GM18867 (cell line): Measurements from ENCODE around the gene LOXHD1.

Experiments used
- ATAC-seq: cut with Tn5 transposase; IDR thresholded peaks from one replicate; pipeline ENCODE4 v1.9.1; 2021; ENCODE audit warnings: mild to moderate bottlenecking, moderate library complexity; ENCODE audit not compliant: unreplicated experiment

LOXHD1 gene

GRCh38 chr18:46676182-46676835 lies 19.3 kb upstream of the LOXHD1 start:
- no peak for ATAC-seq

- ATAC-seq: no peak
Measured at GRCh38 chr18:46675112-46675511, 18.1 kb upstream of the LOXHD1 start.

GRCh38 chr18:46672062-46672970 lies 15.3 kb upstream of the LOXHD1 start:
- ATAC-seq: no peak

DNA sequence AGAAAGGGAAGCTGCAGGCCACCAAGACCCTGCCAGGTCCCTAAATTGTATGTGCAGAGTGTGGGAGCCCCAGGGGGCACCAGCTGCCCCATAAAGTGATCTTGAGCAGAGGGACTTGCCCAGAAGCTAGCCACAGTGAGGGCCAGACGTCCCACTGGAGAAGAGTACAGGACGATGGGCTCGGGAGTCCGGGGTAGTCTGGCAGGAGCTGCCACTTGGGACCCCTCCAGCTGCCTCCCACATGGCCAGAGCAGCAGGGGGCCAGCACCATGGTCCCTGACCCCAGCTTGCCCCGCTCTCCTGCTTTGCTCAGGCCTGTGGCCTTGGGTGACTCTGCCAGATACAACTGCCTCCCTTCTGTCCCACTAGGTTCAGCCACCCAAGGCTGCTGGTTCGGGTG lies 11.7 kb upstream of the LOXHD1 start:
- no peak for ATAC-seq

DNA sequence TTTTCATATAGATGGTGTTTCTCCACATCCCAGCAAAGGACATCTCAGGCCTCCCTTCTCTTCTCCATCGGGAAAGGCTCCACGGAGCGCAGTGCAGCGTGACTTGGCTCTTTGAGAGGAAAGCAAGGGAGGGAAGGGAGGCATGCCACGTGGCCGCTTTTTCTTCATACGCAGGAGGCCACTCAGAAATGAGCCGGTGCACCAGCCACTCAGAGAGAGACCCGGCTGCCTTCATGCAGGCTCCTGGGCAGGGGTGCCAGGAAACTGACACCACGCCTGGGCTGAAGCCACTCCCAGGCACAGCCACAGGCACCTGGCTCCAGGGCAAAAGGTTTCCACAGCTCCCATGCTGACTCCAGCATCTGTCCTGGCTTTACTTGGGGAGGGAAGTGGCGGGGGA lies 11.1 kb upstream of the LOXHD1 start:
- ATAC-seq: no peak

DNA sequence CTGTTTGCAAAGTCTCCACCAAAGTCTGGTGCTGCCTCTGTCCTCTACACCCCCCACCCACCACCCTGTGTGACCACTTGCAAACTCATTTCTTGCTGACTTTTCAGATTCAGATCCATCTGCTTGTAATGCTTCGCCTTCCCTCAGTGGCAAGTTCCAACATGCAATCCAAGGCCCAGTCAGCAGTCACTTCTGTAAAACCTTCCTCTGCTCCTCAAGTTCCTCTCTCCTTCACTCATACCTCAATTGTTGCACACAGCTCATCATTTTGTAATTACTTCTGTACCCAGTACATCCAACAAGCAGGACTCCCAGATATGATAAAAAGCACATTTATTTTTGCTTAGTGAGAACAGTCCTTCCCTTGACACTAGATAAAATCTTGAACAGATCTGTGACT lies 6.5 kb upstream of the LOXHD1 start:
- no peak for ATAC-seq

DNA sequence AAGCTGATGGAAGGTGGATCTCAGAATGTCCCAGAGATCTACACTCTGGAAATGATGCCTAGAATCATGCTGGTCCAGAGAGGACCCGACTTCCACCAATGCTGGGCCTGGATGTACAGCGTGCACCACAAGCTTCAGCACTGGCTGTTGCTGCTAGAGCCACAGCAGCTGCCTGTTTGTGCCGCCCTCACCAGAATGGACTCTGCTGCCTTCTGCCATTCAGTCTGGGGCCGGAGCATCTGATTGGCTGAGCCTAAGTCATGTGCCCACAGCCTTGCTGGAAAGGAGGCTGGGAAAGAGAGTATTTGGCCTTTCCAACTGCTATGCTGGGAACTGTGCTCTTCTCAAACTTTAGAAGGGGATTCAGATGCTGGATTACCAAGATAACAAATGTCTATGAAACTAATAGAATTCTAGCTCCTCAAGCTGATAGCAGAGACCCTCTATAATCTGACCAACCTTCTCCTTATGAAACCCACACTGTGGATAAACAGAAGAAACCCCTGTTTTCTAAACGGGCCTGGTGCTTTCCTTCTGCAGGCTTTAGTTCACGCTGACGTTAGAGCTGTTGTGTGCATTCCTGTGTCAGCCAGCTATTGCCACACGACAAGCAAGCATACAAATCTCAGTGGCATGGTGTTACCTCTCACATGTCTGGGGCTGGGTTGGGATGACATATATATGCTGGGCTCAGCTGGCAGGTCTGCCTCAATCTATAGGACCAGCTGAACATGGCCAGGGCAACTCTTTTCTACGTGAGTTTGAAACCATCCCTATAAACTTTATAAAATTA lies 4.1 kb upstream of the LOXHD1 start:
- ATAC-seq: no peak

GRCh38 chr18:46659484-46659883 lies 2.5 kb upstream of the LOXHD1 start:
- no peak for ATAC-seq

DNA sequence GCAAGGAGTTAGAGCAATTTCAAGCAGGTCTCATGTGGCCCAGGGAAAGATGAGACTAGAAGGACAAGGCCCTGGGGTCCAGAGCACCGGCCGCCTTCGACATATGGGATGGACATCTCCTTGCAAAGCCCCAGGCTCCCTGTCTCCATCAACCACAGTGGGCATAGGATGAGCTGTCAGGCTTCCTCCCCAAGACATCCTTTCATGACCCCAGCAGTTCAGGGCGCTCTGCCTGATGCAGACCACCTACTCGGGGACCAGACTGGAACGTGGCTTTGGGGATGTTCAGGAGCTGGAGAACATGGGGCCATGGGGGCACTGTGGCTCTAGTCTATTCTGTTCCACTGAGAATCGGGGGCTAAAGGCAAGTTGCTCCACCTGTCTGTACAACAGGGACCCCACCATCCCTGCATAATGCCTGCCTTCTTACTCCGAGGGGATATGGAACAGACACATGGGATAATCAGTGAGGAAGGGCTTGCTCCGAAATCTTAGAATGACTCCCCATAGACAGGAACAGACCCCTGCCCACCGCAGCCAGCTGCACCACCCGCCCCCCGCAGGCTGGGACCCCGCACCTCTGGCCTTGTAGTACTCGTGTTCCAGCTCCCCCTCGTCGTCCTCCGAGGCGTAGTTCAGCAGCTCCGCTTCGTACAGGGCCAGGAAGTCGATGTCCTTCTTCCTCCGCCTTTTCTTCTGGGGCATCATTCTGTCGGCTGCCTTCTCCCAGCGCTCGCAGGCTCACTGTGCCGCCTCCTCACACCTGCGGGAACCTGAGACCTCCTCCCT lies 500 bp downstream of the LOXHD1 start:
- ATAC-seq: no peak

DNA sequence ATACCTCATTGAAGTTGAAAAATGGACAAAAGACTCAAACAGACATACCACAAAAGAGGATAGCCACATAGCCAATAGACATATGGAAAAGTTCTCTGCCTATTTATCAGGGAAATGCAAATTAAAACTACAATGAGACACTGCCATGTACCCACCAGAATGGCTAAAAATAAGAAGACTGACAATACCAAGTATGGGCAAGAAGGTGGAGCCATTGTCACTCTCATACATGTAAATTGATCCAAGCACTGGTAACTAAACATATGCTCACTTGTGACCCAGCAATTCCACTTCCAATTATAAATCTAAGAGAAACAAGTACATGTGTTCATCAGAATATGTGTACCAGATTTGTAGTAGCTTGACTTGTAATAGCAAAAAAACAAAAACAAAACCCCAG lies 4.6 kb downstream of the LOXHD1 start:
- no peak for ATAC-seq

DNA sequence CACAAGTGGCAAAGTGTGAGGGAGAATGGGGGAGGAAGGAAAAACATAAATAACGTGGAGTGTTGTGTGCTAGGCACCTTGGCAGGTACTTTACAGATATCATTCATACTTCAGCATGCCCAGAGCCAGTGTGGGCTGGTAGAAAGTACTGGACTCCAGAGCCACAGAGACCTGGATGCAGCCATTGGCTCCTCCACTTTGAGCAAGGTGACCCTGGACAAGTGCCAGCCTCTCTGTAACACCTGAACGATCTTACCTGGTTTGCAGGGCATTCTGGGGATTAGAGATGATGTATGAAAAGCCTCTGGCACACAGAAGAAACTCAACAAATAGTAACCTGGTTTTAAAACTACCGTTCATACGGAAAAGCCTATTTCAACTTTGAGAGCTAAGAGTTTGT lies 6.3 kb downstream of the LOXHD1 start:
- ATAC-seq: no peak

DNA sequence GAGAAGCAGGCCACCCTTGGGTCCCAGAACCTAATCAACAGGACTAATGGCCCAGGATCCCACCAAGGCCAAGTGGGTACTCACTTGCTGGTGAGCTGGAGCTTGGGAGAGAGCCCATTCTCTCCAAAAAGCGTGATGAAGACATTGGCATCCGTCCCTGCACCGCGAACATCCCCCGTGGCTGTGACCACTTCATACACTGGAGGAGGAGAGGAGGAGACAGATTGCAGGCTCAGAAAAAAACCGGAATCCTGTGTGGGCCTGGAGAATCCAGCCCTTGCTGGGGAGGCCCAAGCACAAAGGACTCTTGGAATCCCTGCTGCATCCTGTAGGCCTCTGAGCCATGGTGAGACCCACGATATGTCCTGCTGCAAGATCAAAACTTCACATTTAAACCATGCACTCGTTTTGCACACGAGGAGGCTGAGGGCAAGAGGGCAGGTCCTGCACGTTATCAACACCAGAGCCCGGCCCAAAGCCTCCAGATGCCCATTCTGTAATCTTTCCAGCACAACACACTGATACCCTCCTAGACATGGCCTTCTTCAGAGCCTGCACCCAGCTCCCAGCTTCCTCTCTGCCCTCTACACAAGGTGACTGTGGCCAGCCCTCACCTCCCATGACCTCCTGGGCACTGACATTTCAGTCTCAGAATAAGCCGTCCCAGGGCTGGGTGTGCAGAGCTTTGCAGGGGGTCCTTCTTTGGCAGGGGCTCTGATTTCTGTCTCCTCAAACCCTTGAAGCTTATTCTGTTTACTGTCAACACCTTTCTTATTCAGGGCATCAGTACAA lies 7.8 kb downstream of the LOXHD1 start:
- no peak for ATAC-seq

GRCh38 chr18:46646468-46646867 lies 10.6 kb downstream of the LOXHD1 start:
- no peak for ATAC-seq

DNA sequence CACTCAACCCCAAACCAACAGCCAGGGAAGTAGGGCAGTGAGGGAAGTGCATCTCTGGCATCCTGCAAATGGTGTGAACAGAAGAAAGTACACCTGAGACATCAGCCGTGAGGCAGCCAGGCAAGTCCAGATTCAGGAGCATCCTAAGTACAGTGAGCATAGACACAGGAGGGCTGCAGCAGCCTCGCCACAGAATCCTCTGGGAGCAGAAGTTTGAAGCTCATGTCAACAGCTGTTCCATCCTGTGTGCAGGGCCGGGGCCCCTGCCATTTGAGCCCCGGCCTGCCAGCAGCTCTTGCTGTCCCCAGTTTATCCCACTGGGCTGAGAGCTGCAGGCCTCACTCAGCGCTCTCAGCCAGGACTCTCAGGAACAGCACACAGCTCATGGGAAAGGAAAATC lies 14.5 kb downstream of the LOXHD1 start:
- ATAC-seq: no peak

DNA sequence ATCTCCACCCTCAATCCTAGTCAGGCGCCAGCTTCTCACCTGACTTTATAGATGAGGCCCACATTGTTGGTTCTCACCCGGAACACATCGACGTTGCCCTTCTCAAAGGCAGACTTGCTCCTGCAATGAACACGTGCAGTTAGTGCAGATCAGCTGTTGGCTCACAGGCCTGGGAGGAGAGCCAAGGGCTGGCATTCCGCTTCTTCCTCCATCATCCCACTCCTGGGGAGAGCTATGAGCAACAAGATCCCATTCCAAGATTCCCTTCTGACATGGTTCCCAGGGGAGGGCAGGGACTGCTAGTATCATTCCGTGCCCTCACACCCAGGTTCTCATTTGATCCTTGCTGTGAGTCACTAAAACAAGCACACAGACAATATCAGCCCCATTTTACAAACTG lies 15.1 kb downstream of the LOXHD1 start:
- no peak for ATAC-seq

GRCh38 chr18:46639386-46639785 lies 17.6 kb downstream of the LOXHD1 start:
- ATAC-seq: no peak

GRCh38 chr18:46636040-46636630 lies 20.9 kb downstream of the LOXHD1 start:
- no peak for ATAC-seq

DNA sequence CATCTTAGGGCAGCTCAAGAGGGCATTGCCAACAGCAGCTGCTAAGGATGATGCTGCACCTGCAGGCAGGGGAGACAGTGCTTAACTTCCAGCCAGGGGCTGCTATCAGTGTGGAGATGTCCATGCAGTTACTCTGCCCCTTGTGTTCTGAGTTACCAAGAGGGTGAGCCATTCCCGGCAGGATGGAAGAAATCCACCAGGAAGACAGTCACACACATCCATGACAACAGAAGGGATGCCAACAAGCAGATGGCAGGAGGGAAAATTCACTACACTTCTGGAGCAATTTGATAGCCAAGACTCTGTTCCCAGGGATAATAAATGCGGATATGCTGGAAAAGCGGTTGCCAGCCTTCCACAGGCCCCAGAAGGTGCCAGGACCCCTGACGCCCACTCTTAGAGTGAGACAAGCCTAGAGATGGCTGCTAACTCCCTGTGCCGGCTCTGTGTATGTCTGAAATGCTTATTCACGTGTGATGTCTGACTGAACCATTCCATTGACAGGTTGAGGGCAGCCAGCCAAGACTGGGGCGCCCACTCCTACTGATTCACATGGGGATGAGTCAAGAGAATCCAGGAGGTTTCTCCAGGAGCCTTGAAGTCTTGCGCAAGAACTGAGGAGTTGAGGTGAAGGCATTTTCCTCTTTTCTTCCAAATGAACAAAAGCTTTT lies 24.5 kb downstream of the LOXHD1 start:
- no peak for ATAC-seq

GRCh38 chr18:46630991-46631390 lies 26.0 kb downstream of the LOXHD1 start:
- ATAC-seq: no peak
